ENCODE data around the gene HNRNPC.
"Not testable (repeated sequence)": the region's sequence is repeated elsewhere in the genome, so short reads cannot be mapped to it uniquely, and the experiment has no call there.

HNRNPC gene

GRCh38 chr14:21185491-21185890 is 83.8 kb downstream of the HNRNPC start:
- no peak for DNase-seq

GRCh38 chr14:21184254-21184653 is 85.0 kb downstream of the HNRNPC start:
- no peak for DNase-seq

- DNase-seq = no peak
Measured at GRCh38 chr14:21182166-21182565, 87.1 kb downstream of the HNRNPC start.

GRCh38 chr14:21171128-21171527 is 98.1 kb downstream of the HNRNPC start:
- no peak for DNase-seq

GRCh38 chr14:21169573-21169972 is 99.7 kb downstream of the HNRNPC start:
- no peak for DNase-seq

GRCh38 chr14:21168055-21168454 is 101.2 kb downstream of the HNRNPC start:
- no peak for DNase-seq

- DNase-seq = not testable (repeated sequence)
Measured at GRCh38 chr14:21165670-21166069, 103.6 kb downstream of the HNRNPC start.

GRCh38 chr14:21165002-21165605 is 104.1 kb downstream of the HNRNPC start:
- DNase-seq = not testable (repeated sequence)

- no peak for DNase-seq
Measured at GRCh38 chr14:21163871-21164291, 105.4 kb downstream of the HNRNPC start.

- no peak for DNase-seq
Measured at GRCh38 chr14:21162081-21162480, 107.2 kb downstream of the HNRNPC start.

- DNase-seq = no peak
Measured at GRCh38 chr14:21160061-21160610, 109.1 kb downstream of the HNRNPC start.
